Heart right ventricle (tissue), 16 donors: ENCODE results near the gene PYDC1. TPM values are rescaled to one million over a fixed set of nuclear protein-coding genes. Genes with fewer than 3 reads are reported as not detected.
"Not testable (repeated sequence)": the region's sequence is repeated elsewhere in the genome, so short reads cannot be mapped to it uniquely, and the experiment has no call there.

Experiments
- ATAC-seq, 8 donors: fragments of 200-7000 bp; cut with Tn5 transposase; one replicate each; pipeline ENCODE4 v1.9.1; 2020; ENCODE audit warnings: mild to moderate bottlenecking in 8 of 8, moderate library complexity in 8 of 8, moderate number of reproducible peaks in 1 of 8
- DNase-seq, 2 donors: peaks; one replicate each; pipeline ENCODE4 v3.0.0-alpha.2; 2020
- H3K27ac ChIP-seq, 10 donors: fragments of 200-600 bp; sonication (generic) in 2 of 10; one replicate each; pipeline versions ENCODE4 v1.5.0 to v1.8.0; 2020 to 2022; ENCODE audit warnings: mild to moderate bottlenecking in 3 of 10
- H3K27me3 ChIP-seq, 7 donors: fragments of 200-600 bp; one replicate each; pipeline ENCODE4 v1.8.0; 2021 to 2022; ENCODE audit warnings: mild to moderate bottlenecking in 2 of 7
- H3K36me3 ChIP-seq, 9 donors: fragments of 200-600 bp; sonication (generic) in 1 of 9; one replicate each; pipeline versions ENCODE4 v1.5.0 to v1.8.0; 2020 to 2022; ENCODE audit warnings: mild to moderate bottlenecking in 2 of 9
- H3K4me1 ChIP-seq, 9 donors: fragments of 200-600 bp; sonication (generic) in 1 of 9; one replicate each; pipeline versions ENCODE4 v1.5.0 to v1.8.0; 2020 to 2022; ENCODE audit warnings: mild to moderate bottlenecking in 4 of 9
- H3K4me3 ChIP-seq, 10 donors: fragments of 200-600 bp; sonication (generic) in 2 of 10; one replicate each; pipeline versions ENCODE4 v1.5.0 to v1.8.0; 2020 to 2022; ENCODE audit warnings: mild to moderate bottlenecking in 7 of 10, moderate library complexity in 2 of 10
- H3K9me3 ChIP-seq, 11 donors: fragments of 200-600 bp in 10 of 11; sonication (generic) in 2 of 11; one replicate each; pipeline versions ENCODE4 v1.5.0 to v1.8.0; 2013 to 2022; ENCODE audit warnings: mild to moderate bottlenecking in 2 of 11, control low read depth in 1 of 11, moderate library complexity in 1 of 11
- CTCF ChIP-seq, 9 donors: fragments of 200-600 bp; sonication (generic) in 2 of 9; IDR thresholded peaks; one replicate each; pipeline versions ENCODE4 v1.5.0 to v1.8.0; 2021 to 2022; ENCODE audit warnings: antibody characterized with exemption in 9 of 9, mild to moderate bottlenecking in 5 of 9, moderate library complexity in 1 of 9
- WGBS, 2 donors: extraction: QIAGEN DNeasy Blood & Tissue Kit; methylation state at CpG; one replicate each; pipeline ENCODE4 v1.1.7; 2013; ENCODE audit warnings: inconsistent platforms in 1 of 2; 5-methylcytosine and 5-hydroxymethylcytosine counted together
- intact Hi-C, 10 donors: fragments of 100-400 bp; cut with DNase I; formaldehyde crosslinking; loops; one replicate each; pipeline versions ENCODE4 v1.11.1 to v1.14.2; 2022
- polyA plus RNA-seq, 2 donors: library from polyadenylated mRNA; stranded (reverse); fragments of 200-250 nt; gene quantifications; one replicate each; pipeline ENCODE4 v1.2.3, GENCODE V29; 2013
- total RNA-seq, 10 donors: library from RNA; stranded (reverse); fragmentation: NEBNext Ultra II Directional in 3 of 10; extraction: Animal tissue kit (Norgen Biotek cat#: 25700) in 3 of 10; gene quantifications; one replicate each; pipeline versions ENCODE4 v1.2.1 to v1.2.4, GENCODE V29; 2021 to 2023
- donor health status: Arrhythmogenic right ventricular cardiomyopathy.
- donor health status: ischemic (EF 13 %, LVEDD 7.1; RV severe dilation, severe dysfunction).
- donor health status: healthy with polysubstance abuse.
- donor health status: DM: no; HTN: yes; CAD: no.
- donor health status: DM: no; HTN: no; CAD: no.
- donor health status: ischemic (EF 25% LVEDD 6.9; RV normal size, moderate dysfunction).
- donor health status: ischemic (EF 25% LVEDD 5.7; RV mildly dilated, moderate dysfunction).
- donor health status: healthy.
- donor health status: DM: yes; HTN: yes; CAD: no.
- donor health status: Ischemic cardiomyopathy.
- donor health status: ischemic (EF 35%, LVEDD 5.7; RV mildly dilated, moderate dysfunction).
- donor health status: nonischemic (EF 11% LVEDD 7.7; RV severe dilation, severe dysfunction).
- donor health status: DM: yes; HTN: yes; CAD: no.
- donor health status: PGD.
- donor health status: ischemic (EF 29% LVEDD 5.4; RV normal size, mild dysfunction).
- donor health status: nonischemic (EF 23%, LVEDD 6.1; RV moderate dilation, normal function).

Gene PYDC1
- total and polyA plus RNA-seq, 12 donors, result not detected

- Histone ChIP-seq H3K4me1 (peaks cover 10 to 57% (median 42%) of the 10 kb centered on the region in 9 donors), H3K4me3 (peak within 1 kb of the TSS; percentile 71 to 94 (median 83)), H3K36me3 (peaks cover 0 to 31% (median 20%) of the 10 kb centered on the region in 9 donors), H3K27ac (peak within 1 kb of the TSS; percentile 89 to 99 (median 94)), H3K27me3 (no peaks in the 10 kb centered on the region), H3K9me3 (no peaks in the 10 kb centered on the region)
- peak; percentile 90 to 92 for DNase-seq
- WGBS, 2 donors, result 0% methylated on average over 69 of the region's 69 CpGs
- TF ChIP-seq CTCF (IDR thresholded peaks at IDR 0.05), result no peak
- intact Hi-C loops, result loop anchor here in 6 of 10 donors (2.0 to 10.0 kb wide), 7 partner anchors 37 to 275 kb away; partner anchors contain the start of genes ARMC5 (in 3 of the 6), ZNF843 (in 3 of the 6), KAT8 (in 1 of the 6) and ZNF646 (in 1 of the 6)
- peak; percentile 84 to 93 (median 90) for ATAC-seq
Measured at GRCh38 chr16:31179747-31180459, 37.0 kb downstream of the PYDC1 start, which contains the start of gene FUS. Gene FUS (plus strand): TSS chr16:31180139. CDS start chr16:31180215, 76 bp downstream.

GRCh38 chr16:31179219-31179746 is 37.7 kb downstream of the PYDC1 start:
- H3K36me3 ChIP-seq, result peaks cover 0 to 25% (median 14%) of the 10 kb centered on the region in 9 donors
- intact Hi-C loops, result loop anchor here in 1 of 10 donors (2.0 kb wide), 1 partner anchor 36 kb away; no protein-coding TSS in a partner anchor
- H3K4me3 ChIP-seq, result peak overlapping the region; percentile 71 to 94 (median 83)
- 1 to 2% methylated on average over 27 of the region's 27 CpGs for WGBS, 2 donors
- H3K9me3 ChIP-seq, result no peaks in the 10 kb centered on the region
- TF ChIP-seq CTCF (IDR thresholded peaks at IDR 0.05), result no peak
- ATAC-seq (peak in 3 of 8 donors; percentile 1 to 35 (median 2)), DNase-seq (peak in 1 of 2 donors; percentile 18)
- peak overlapping the region; percentile 89 to 99 (median 94) for H3K27ac ChIP-seq
- no peaks in the 10 kb centered on the region for H3K27me3 ChIP-seq
- H3K4me1 ChIP-seq, result peaks cover 10 to 52% (median 41%) of the 10 kb centered on the region in 9 donors

GRCh38 chr16:31177136-31177535 is 39.8 kb downstream of the PYDC1 start:
- Histone ChIP-seq H3K36me3 (peaks cover 0 to 3% (median 0%) of the 10 kb centered on the region in 9 donors), H3K27me3 (no peaks in the 10 kb centered on the region), H3K4me3 (no peak overlapping the region), H3K9me3 (no peaks in the 10 kb centered on the region), H3K4me1 (peaks cover 2 to 30% (median 20%) of the 10 kb centered on the region in 9 donors), H3K27ac (peak overlapping the region in 1 of 10 donors; percentile 38)
- no peak for ATAC-seq
- intact Hi-C loops, result no loop called here
- DNase-seq, result no peak
- 78 to 79% methylated on average over 3 of the region's 3 CpGs for WGBS, 2 donors
- TF ChIP-seq CTCF (IDR thresholded peaks at IDR 0.05), result no peak

GRCh38 chr16:31170048-31170447 is 46.9 kb downstream of the PYDC1 start:
- intact Hi-C loops, H3K9me3 ChIP-seq, H3K27me3 ChIP-seq, H3K4me3 ChIP-seq, H3K36me3 ChIP-seq, H3K4me1 ChIP-seq: not testable (repeated sequence)
- H3K27ac ChIP-seq, result peak overlapping the region in 9 of 10 donors; percentile 31 to 84 (median 66)
- DNase-seq (peak in 1 of 2 donors; percentile 20), ATAC-seq (peak in 7 of 8 donors; percentile 64 to 98 (median 93))
- no CpG with 5 or more reads among the region's 2 CpGs for WGBS, 2 donors
